Esophagus muscularis mucosa (tissue), 3 donors: Measurements from ENCODE around the gene DNAJC3.

ENCODE experiments used
- POLR2AphosphoS5 ChIP-seq, 2 donors: sonication (generic); formaldehyde crosslinking; IDR thresholded peaks; one replicate each; pipeline ENCODE4 v1.6.1; 2017; ENCODE audit warnings: antibody characterized with exemption in 2 of 2
- TF ChIP-seq, protein P1 (sequence below), 3 experiments: fragments of 200-600 bp in 2 of 3; fragments of 450-650 bp in 1 of 3; sonication (generic) in 2 of 3; IDR thresholded peaks; one replicate each; pipeline ENCODE4 v1.5.1; 2017 to 2019; ENCODE audit warnings: antibody characterized with exemption in 3 of 3, mild to moderate bottlenecking in 2 of 3, moderate library complexity in 1 of 3

DNA sequence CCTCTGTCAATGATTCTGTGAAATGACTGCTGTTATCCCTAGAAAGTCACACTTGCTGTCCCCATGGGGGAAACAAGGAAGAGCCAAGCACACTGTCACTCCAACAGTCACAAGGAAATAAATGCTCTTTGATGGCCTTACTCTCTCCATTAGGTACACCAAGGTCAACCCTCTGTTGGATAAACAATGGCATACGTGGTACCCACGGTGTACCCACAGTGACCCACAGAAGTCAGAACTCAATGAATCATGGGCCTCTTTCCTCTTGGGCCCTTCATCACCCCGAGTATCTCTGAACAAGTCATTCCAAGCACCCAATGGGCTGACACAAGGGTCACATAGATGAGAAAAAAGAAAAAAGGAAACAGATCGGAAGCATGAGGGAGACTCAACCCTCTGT lies 47.9 kb upstream of the DNAJC3 start:
- TF ChIP-seq POLR2AphosphoS5 (IDR thresholded peaks at IDR 0.05) = no peak
- TF ChIP-seq, protein P1, sequence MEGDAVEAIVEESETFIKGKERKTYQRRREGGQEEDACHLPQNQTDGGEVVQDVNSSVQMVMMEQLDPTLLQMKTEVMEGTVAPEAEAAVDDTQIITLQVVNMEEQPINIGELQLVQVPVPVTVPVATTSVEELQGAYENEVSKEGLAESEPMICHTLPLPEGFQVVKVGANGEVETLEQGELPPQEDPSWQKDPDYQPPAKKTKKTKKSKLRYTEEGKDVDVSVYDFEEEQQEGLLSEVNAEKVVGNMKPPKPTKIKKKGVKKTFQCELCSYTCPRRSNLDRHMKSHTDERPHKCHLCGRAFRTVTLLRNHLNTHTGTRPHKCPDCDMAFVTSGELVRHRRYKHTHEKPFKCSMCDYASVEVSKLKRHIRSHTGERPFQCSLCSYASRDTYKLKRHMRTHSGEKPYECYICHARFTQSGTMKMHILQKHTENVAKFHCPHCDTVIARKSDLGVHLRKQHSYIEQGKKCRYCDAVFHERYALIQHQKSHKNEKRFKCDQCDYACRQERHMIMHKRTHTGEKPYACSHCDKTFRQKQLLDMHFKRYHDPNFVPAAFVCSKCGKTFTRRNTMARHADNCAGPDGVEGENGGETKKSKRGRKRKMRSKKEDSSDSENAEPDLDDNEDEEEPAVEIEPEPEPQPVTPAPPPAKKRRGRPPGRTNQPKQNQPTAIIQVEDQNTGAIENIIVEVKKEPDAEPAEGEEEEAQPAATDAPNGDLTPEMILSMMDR (IDR thresholded peaks at IDR 0.05) = no peak
